Stimulated activated CD4-positive, alpha-beta T cell treated with anti-CD3 and anti-CD28 coated beads, TNF-alpha, amount 100 ng/mL, for 24 hours (primary cell): Measurements from ENCODE around the gene GTF3A.
"Not testable (repeated sequence)": the region's sequence is repeated elsewhere in the genome, so short reads cannot be mapped to it uniquely, and the experiment has no call there.

Source experiments
- DNase-seq, 3 experiments: peaks; one replicate each; pipeline ENCODE4 v3.0.0-alpha.2; 2020; ENCODE audit warnings: low read depth in 3 of 3

The GTF3A gene

DNA sequence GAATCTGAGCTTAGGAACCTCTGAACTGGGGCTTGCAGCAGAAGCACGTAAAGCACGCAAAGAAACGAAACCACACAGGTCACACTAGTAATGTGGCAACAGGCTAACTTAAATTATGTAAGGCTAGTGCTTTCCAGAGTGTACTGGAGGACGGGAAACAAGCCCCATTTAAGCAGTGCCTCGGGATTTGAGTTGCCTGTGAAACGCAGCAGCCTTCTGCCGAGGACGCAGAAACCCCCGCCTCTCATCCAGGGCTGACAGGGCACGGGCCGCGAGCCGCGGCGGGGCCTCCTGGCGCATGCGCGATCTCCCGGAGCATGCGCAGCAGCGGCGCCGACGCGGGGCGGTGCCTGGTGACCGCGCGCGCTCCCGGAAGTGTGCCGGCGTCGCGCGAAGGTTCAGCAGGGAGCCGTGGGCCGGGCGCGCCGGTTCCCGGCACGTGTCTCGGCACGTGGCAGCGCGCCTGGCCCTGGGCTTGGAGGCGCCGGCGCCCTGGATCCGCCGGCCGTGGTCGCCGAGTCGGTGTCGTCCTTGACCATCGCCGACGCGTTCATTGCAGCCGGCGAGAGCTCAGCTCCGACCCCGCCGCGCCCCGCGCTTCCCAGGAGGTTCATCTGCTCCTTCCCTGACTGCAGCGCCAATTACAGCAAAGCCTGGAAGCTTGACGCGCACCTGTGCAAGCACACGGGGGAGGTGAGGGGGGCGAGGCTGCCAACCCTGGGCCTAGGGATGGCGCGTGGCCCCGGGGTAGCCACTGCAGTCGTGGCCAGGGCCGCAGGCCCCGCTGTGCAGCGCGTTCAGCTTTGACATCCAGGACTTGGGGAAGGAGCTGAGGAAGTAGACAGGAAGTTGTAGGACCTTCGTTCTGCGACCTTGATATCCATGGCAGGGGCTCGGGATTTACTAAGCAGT is at the start of gene GTF3A:
TSS of gene GTF3A (plus strand) at position 374 of the 912 bp plus-strand sequence.
- DNase-seq = peak; percentile 72 to 81 (median 80)

DNA sequence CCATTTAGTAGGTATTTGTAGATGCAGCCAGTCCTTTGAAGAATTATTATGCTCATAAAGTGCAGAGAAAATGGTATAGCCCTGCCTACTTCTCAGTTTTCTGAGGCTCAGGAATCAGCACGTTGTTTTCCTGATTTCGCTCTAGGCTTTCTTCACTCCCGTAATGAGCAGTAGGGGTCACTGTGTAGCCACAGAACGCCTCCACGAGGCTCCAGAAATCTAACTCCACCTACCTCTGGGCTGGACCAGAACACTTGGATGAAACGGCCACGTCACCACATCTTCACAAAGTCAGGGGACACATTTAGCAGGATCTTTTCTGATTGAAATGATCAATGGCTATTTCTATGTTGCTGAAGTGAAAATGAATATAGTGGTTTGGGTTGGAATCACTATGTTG is 49.8 kb upstream of the GTF3A start:
- peak; percentile 22 to 47 (median 33) for DNase-seq

- DNase-seq = peak; percentile 16 to 59 (median 43)
Measured at GRCh38 chr13:27375686-27376326, 48.6 kb upstream of the GTF3A start.

- DNase-seq = no peak
Measured at GRCh38 chr13:27379126-27379525, 45.3 kb upstream of the GTF3A start.

DNA sequence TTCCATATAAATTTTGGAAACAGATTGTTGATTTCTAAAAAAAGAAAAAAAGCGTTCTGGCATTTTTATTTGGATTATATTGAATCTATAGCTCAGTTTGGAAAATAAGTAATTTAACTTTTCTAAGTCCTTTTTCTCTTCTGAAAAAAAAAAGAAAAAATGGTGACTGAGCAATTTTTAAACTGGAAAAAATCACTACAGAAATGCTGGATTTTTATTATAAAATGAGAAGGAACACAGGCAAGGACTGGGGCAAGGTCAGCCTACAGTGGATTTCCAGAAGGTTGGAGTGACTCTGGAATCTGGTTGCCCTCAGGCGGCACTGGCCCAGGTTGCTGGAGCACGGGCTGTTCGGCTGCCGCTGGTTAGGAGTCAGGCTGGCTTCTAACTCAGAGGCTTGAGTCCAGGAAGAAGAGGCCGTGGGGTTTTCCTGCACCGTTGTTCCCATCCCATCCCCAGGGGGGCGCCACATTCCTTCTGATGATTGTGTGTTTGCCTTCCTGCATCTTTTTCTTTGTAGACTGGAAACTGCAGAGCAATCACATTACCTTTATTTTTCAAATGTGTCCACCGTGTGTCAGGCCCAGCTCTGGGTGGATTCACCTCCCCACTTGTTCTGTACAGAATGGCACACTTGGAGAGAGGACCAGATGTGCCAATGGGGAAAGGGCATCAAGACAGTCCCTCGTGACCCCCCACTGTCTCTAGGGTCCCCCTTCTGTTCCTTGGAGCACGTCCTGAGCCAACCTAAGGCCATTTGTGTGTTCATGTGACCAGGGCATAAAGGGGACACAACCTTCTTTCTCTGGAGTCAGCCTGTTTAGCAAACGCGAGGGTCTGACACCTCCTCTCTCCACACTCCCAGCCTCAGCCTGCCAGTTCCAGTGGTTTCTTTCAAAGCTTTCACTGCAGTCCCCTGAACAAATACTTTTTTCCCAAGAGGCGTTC is 44.5 kb upstream of the GTF3A start:
- peak in 2 of 3 experiments; percentile 10 to 60 for DNase-seq

GRCh38 chr13:27381601-27382000 is 42.8 kb upstream of the GTF3A start:
- no peak for DNase-seq

- DNase-seq = no peak
Measured at GRCh38 chr13:27383104-27383921, 41.1 kb upstream of the GTF3A start.

DNA sequence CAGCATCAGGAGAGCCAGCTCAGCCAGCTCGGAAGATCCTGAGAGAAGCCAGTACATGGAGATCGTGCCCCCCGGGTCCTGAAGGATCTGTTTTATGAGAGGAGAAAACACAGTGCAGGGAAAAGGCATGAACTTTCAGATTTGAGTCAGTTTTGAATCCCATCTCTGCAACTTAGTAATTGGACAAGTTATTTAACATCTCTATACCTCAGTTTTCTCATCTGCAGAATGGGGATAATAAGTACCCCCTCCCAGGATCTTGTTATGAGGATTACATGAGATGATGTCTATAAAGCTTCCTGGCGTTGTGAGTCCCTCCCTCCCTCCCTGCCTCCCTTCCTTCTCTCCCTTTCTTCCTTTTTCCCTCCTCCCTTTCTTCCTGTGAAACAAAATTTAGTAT is 40.1 kb upstream of the GTF3A start:
- no peak for DNase-seq

DNA sequence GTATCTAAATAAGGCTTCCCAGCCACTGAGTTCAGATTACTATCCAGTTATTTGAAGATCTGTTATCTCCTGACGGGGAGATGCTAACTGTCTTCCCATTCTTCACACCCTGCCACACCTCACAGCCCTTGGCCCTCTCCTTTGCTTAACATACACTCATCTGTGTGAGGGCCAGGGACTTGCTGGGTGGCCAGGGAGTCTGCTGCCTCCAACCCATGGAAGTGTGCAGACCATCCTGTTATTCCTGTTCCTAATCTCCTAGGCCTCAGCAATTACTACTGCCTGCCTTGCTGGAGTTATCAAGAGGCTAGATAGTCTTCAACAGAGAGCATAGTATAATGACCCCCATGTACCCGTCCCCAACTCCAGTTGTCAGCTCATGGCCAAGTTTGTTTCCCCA is 36.2 kb upstream of the GTF3A start:
- no peak for DNase-seq

GRCh38 chr13:27389891-27390290 is 34.5 kb upstream of the GTF3A start:
- no peak for DNase-seq

GRCh38 chr13:27391471-27391870 is 32.9 kb upstream of the GTF3A start:
- DNase-seq = no peak

GRCh38 chr13:27393101-27393500 is 31.3 kb upstream of the GTF3A start:
- no peak for DNase-seq

- DNase-seq = no peak
Measured at GRCh38 chr13:27395007-27395510, 29.4 kb upstream of the GTF3A start.

DNA sequence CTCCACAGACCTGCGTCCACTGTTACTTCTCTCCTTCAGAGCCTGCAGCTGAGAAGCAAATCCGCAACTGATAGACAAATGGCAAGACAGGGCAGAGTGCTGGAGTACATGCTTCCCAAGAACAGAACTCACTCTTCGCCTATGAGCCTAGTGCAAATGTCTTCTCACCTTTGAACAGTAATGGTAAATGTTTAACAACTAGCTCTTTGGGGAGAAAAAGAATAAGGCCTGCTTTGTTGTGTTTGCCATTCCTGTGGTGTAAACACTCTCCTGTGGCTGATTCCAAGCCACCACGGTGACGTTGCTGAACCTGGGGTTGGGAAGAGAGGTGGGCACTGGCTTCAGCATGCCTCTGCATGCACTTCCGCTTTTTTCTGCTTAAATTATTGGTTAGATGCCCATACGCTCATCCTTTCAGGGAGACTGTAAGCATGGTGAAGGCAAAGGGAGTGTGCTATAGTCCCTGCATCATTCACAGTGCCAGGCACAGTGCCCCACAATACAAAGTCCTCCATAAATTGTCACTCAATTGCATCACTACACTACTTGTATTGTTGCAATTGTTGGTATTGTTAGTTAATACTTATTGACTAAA is 28.1 kb upstream of the GTF3A start:
- DNase-seq = no peak

DNA sequence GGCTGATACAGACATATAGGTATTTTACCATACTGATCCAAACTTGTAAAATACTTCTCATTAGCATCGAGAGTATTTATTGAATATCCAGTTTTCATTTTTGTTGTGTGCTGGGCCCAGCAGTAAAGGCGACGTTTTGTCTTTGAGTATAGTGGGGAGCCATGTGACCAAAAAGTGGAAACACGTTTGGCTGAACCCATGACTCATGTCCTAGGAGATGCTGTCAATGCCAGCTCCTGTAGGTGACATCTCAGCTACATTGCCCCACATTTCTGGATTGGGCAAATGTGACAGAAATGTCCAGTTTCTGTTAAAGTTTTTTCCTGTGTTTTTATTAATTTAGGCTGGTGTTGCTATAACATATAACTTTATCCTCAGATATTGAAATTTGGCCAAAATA is 26.1 kb upstream of the GTF3A start:
- no peak for DNase-seq

GRCh38 chr13:27400405-27400804 is 24.0 kb upstream of the GTF3A start:
- not testable (repeated sequence) for DNase-seq

DNA sequence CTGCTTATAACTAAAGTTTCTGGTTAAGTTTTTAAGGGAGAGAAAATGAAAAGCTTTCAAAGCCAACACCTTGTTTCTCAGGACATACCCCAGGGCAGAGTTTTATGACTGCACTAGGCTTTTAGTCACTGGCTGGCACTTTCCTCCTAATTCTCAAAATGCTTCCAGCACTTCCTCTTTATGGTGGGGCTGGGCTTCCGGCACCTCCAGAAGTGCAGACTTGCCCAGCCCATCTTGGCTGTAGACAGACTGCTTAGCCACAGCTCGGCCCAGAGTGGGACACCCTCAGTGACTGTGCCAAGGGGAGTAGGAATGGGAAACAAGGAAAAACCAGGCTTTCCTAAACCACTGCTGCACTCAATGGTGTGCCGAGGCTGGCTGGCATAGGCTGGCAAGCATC is 23.2 kb upstream of the GTF3A start:
- no peak for DNase-seq

DNA sequence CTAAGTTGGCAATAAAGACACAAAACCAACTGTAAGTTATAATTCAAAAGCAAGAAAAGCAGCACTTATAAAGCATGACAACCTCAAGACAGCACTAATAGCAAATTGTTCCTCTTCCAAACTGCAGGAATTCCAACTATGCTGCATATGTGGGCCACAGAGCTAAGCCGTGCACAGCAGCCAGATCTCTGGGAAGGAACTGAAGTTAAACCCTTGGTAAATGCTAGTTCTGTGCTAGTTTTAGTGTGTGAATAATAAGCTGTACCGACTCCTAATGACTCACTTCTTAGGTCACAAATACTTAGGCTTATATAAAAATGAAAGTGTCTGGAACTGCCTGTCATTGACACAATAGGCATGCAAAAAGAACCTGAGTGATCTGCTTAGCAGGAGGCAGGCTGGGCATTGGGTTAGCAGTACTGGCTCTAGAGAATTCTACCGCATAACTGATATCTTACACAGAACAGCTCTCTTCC is 21.2 kb upstream of the GTF3A start:
- no peak for DNase-seq

GRCh38 chr13:27403727-27404385 is 20.6 kb upstream of the GTF3A start:
- DNase-seq = no peak

- DNase-seq = no peak
Measured at GRCh38 chr13:27404680-27405079, 19.7 kb upstream of the GTF3A start.
